HEK293 (cell line): ENCODE data around the gene CTDNEP1.

ENCODE experiments used
- HOXA7 ChIP-seq: sonication (generic); formaldehyde crosslinking; IDR thresholded peaks from 2 replicates; pipeline ENCODE4 v1.8.1; 2022; ENCODE audit warnings: missing genetic modification reagents, borderline replicate concordance
- KLF10 ChIP-seq: fragments of 450-650 bp; IDR thresholded peaks from 2 replicates; pipeline ENCODE4 v1.5.1; 2018; ENCODE audit warnings: missing biosample characterization, mild to moderate bottlenecking, missing genetic modification characterization
- SETDB1 ChIP-seq: IDR thresholded peaks from one replicate; pipeline ENCODE4 v1.6.1; 2017; ENCODE audit warnings: mild to moderate bottlenecking, low read length, moderate library complexity, mixed read lengths; ENCODE audit not compliant: insufficient read length
- YY1 ChIP-seq: fragments of 450-650 bp; formaldehyde crosslinking; IDR thresholded peaks from 2 replicates; pipeline ENCODE4 v1.5.1; 2018; ENCODE audit warnings: missing biosample characterization, missing genetic modification characterization
- ZFP37 ChIP-seq: fragments of 450-650 bp; formaldehyde crosslinking; IDR thresholded peaks from 2 replicates; pipeline ENCODE4 v1.5.1; 2016; ENCODE audit warnings: missing biosample characterization, missing genetic modification characterization
- ZNF114 ChIP-seq: fragments of 450-650 bp; formaldehyde crosslinking; IDR thresholded peaks from 2 replicates; pipeline ENCODE4 v1.5.0; 2017; ENCODE audit warnings: missing biosample characterization, missing genetic modification characterization
- ZNF121 ChIP-seq: fragments of 450-650 bp; formaldehyde crosslinking; IDR thresholded peaks from 2 replicates; pipeline ENCODE4 v1.5.1; 2016; ENCODE audit warnings: missing biosample characterization, missing genetic modification characterization
- ZNF133 ChIP-seq: fragments of 450-650 bp; formaldehyde crosslinking; IDR thresholded peaks from 2 replicates; pipeline ENCODE4 v1.5.1; 2016; ENCODE audit warnings: missing biosample characterization, missing genetic modification characterization
- ZNF146 ChIP-seq: fragments of 450-650 bp; formaldehyde crosslinking; IDR thresholded peaks from 2 replicates; pipeline ENCODE4 v1.5.1; 2016; ENCODE audit warnings: missing biosample characterization, missing genetic modification characterization
- ZNF184 ChIP-seq: fragments of 450-650 bp; IDR thresholded peaks from 2 replicates; pipeline ENCODE4 v1.5.1; 2018; ENCODE audit warnings: missing biosample characterization, mild to moderate bottlenecking, missing genetic modification characterization
- ZNF24 ChIP-seq: fragments of 450-650 bp; formaldehyde crosslinking; IDR thresholded peaks from 2 replicates; pipeline ENCODE4 v1.5.1; 2016; ENCODE audit warnings: missing biosample characterization, missing genetic modification characterization
- ZNF274 ChIP-seq, 2 experiments: fragments of 200-500 bp in 1 of 2; fragments of 450-650 bp in 1 of 2; sonication (Bioruptor generic) in 1 of 2; formaldehyde crosslinking in 1 of 2; IDR thresholded peaks; 2 replicates each; pipeline versions ENCODE4 v1.5.1 to v1.6.1; 2014 to 2016; ENCODE audit warnings: borderline replicate concordance in 1 of 2, inconsistent platforms in 1 of 2, low read length in 1 of 2, missing biosample characterization in 1 of 2, missing genetic modification characterization in 1 of 2
- ZNF791 ChIP-seq: fragments of 450-650 bp; formaldehyde crosslinking; IDR thresholded peaks from 2 replicates; pipeline ENCODE4 v1.5.1; 2016; ENCODE audit warnings: missing biosample characterization, missing genetic modification characterization
- TF ChIP-seq, protein P1 (sequence below): fragments of 450-650 bp; formaldehyde crosslinking; IDR thresholded peaks from 2 replicates; pipeline ENCODE4 v1.5.1; 2016; ENCODE audit warnings: missing biosample characterization, missing genetic modification characterization
- TF ChIP-seq, protein P2 (sequence below): fragments of 450-650 bp; formaldehyde crosslinking; IDR thresholded peaks from 2 replicates; pipeline ENCODE4 v1.5.0; 2017; ENCODE audit warnings: missing biosample characterization, missing genetic modification characterization, borderline replicate concordance
- TF ChIP-seq, protein P3 (sequence below): fragments of 450-650 bp; formaldehyde crosslinking; IDR thresholded peaks from 2 replicates; pipeline ENCODE4 v1.5.1; 2017; ENCODE audit warnings: missing biosample characterization, missing genetic modification characterization
- TF ChIP-seq, protein P4 (sequence below): fragments of 450-650 bp; formaldehyde crosslinking; IDR thresholded peaks from 2 replicates; pipeline ENCODE4 v1.5.1; 2017; ENCODE audit warnings: missing biosample characterization, missing genetic modification characterization
- TF ChIP-seq, protein P5 (sequence below): fragments of 450-650 bp; formaldehyde crosslinking; IDR thresholded peaks from 2 replicates; pipeline ENCODE4 v1.5.1; 2016; ENCODE audit warnings: missing biosample characterization, missing genetic modification characterization, low read depth
- TF ChIP-seq, protein P6 (sequence below): fragments of 450-650 bp; formaldehyde crosslinking; IDR thresholded peaks from 2 replicates; pipeline ENCODE4 v1.5.1; 2016; ENCODE audit warnings: missing biosample characterization, missing genetic modification characterization, borderline replicate concordance
- TF ChIP-seq, protein P7 (sequence below): fragments of 450-650 bp; formaldehyde crosslinking; IDR thresholded peaks from 2 replicates; pipeline ENCODE4 v1.5.1; 2016; ENCODE audit warnings: missing biosample characterization, missing genetic modification characterization

CTDNEP1 gene

DNA sequence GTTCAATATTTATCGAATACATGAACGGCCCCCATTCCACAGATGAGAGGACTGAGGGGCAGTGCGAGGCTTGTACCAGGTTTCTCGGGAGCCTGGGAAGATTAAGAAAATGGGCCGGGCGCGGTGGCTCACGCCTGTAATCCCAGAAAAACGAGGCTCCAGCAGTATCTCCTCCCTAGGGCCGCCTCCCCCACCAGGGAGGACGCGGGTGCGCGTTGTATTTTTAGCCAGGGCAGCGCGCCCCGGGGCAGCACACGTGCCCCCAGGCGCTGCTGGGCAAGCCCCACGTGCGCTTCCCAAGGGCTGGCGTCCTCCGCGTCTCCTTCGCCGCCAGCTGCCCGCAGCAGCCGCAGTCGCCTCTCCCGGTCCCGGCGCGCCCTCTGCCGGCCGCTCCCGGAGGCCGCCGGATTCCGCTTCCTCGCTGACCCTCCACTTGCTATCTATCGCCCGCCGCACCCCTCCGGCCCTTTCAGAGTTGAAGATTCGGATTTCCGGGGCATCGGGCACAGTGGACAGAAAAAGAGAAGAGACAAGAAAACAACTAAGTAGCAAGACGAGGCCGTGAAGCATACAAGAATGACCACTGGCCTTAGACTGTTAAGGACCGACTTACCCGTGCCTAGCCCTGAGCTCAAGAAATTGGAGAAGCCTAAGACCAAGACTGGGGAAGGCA lies 44.8 kb upstream of the CTDNEP1 start (continued):
- TF ChIP-seq, protein P1, sequence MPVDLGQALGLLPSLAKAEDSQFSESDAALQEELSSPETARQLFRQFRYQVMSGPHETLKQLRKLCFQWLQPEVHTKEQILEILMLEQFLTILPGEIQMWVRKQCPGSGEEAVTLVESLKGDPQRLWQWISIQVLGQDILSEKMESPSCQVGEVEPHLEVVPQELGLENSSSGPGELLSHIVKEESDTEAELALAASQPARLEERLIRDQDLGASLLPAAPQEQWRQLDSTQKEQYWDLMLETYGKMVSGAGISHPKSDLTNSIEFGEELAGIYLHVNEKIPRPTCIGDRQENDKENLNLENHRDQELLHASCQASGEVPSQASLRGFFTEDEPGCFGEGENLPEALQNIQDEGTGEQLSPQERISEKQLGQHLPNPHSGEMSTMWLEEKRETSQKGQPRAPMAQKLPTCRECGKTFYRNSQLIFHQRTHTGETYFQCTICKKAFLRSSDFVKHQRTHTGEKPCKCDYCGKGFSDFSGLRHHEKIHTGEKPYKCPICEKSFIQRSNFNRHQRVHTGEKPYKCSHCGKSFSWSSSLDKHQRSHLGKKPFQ = no peak
- TF ChIP-seq ZFP37 (tag by site-specific recombination) = 0 out of 2 replicates have a peak, but pooled peaks have one; percentile 33
- TF ChIP-seq ZNF184 = 0 out of 2 replicates have a peak, but pooled peaks have one; percentile 33
- TF ChIP-seq YY1 = peak; percentile 38; the same call in 1 of the 2 replicates
- TF ChIP-seq, protein P2, sequence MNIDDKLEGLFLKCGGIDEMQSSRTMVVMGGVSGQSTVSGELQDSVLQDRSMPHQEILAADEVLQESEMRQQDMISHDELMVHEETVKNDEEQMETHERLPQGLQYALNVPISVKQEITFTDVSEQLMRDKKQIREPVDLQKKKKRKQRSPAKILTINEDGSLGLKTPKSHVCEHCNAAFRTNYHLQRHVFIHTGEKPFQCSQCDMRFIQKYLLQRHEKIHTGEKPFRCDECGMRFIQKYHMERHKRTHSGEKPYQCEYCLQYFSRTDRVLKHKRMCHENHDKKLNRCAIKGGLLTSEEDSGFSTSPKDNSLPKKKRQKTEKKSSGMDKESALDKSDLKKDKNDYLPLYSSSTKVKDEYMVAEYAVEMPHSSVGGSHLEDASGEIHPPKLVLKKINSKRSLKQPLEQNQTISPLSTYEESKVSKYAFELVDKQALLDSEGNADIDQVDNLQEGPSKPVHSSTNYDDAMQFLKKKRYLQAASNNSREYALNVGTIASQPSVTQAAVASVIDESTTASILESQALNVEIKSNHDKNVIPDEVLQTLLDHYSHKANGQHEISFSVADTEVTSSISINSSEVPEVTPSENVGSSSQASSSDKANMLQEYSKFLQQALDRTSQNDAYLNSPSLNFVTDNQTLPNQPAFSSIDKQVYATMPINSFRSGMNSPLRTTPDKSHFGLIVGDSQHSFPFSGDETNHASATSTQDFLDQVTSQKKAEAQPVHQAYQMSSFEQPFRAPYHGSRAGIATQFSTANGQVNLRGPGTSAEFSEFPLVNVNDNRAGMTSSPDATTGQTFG (tag by site-specific recombination) = no peak
- TF ChIP-seq KLF10 (tag by site-specific recombination) = peak; percentile 76
- TF ChIP-seq, protein P3, sequence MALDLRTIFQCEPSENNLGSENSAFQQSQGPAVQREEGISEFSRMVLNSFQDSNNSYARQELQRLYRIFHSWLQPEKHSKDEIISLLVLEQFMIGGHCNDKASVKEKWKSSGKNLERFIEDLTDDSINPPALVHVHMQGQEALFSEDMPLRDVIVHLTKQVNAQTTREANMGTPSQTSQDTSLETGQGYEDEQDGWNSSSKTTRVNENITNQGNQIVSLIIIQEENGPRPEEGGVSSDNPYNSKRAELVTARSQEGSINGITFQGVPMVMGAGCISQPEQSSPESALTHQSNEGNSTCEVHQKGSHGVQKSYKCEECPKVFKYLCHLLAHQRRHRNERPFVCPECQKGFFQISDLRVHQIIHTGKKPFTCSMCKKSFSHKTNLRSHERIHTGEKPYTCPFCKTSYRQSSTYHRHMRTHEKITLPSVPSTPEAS (tag by site-specific recombination) = no peak
- TF ChIP-seq, protein P4, sequence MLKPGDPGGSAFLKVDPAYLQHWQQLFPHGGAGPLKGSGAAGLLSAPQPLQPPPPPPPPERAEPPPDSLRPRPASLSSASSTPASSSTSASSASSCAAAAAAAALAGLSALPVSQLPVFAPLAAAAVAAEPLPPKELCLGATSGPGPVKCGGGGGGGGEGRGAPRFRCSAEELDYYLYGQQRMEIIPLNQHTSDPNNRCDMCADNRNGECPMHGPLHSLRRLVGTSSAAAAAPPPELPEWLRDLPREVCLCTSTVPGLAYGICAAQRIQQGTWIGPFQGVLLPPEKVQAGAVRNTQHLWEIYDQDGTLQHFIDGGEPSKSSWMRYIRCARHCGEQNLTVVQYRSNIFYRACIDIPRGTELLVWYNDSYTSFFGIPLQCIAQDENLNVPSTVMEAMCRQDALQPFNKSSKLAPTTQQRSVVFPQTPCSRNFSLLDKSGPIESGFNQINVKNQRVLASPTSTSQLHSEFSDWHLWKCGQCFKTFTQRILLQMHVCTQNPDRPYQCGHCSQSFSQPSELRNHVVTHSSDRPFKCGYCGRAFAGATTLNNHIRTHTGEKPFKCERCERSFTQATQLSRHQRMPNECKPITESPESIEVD (tag by site-specific recombination) = no peak
- no peak for TF ChIP-seq HOXA7 (CRISPR knock-in tag)
- no peak for TF ChIP-seq ZNF146 (tag by site-specific recombination)
- no peak for TF ChIP-seq ZNF133
- TF ChIP-seq ZNF24 (tag by site-specific recombination) = no peak
- no peak for TF ChIP-seq ZNF274 (IDR thresholded peaks at IDR 0.05; ENCODE audit: low read length)
- no peak for TF ChIP-seq ZNF274 (tag by site-specific recombination; IDR thresholded peaks at IDR 0.05; ENCODE audit: borderline replicate concordance)
- TF ChIP-seq, protein P5, sequence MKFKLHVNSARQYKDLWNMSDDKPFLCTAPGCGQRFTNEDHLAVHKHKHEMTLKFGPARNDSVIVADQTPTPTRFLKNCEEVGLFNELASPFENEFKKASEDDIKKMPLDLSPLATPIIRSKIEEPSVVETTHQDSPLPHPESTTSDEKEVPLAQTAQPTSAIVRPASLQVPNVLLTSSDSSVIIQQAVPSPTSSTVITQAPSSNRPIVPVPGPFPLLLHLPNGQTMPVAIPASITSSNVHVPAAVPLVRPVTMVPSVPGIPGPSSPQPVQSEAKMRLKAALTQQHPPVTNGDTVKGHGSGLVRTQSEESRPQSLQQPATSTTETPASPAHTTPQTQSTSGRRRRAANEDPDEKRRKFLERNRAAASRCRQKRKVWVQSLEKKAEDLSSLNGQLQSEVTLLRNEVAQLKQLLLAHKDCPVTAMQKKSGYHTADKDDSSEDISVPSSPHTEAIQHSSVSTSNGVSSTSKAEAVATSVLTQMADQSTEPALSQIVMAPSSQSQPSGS (tag by site-specific recombination) = no peak
- no peak for TF ChIP-seq ZNF791
- TF ChIP-seq, protein P6, sequence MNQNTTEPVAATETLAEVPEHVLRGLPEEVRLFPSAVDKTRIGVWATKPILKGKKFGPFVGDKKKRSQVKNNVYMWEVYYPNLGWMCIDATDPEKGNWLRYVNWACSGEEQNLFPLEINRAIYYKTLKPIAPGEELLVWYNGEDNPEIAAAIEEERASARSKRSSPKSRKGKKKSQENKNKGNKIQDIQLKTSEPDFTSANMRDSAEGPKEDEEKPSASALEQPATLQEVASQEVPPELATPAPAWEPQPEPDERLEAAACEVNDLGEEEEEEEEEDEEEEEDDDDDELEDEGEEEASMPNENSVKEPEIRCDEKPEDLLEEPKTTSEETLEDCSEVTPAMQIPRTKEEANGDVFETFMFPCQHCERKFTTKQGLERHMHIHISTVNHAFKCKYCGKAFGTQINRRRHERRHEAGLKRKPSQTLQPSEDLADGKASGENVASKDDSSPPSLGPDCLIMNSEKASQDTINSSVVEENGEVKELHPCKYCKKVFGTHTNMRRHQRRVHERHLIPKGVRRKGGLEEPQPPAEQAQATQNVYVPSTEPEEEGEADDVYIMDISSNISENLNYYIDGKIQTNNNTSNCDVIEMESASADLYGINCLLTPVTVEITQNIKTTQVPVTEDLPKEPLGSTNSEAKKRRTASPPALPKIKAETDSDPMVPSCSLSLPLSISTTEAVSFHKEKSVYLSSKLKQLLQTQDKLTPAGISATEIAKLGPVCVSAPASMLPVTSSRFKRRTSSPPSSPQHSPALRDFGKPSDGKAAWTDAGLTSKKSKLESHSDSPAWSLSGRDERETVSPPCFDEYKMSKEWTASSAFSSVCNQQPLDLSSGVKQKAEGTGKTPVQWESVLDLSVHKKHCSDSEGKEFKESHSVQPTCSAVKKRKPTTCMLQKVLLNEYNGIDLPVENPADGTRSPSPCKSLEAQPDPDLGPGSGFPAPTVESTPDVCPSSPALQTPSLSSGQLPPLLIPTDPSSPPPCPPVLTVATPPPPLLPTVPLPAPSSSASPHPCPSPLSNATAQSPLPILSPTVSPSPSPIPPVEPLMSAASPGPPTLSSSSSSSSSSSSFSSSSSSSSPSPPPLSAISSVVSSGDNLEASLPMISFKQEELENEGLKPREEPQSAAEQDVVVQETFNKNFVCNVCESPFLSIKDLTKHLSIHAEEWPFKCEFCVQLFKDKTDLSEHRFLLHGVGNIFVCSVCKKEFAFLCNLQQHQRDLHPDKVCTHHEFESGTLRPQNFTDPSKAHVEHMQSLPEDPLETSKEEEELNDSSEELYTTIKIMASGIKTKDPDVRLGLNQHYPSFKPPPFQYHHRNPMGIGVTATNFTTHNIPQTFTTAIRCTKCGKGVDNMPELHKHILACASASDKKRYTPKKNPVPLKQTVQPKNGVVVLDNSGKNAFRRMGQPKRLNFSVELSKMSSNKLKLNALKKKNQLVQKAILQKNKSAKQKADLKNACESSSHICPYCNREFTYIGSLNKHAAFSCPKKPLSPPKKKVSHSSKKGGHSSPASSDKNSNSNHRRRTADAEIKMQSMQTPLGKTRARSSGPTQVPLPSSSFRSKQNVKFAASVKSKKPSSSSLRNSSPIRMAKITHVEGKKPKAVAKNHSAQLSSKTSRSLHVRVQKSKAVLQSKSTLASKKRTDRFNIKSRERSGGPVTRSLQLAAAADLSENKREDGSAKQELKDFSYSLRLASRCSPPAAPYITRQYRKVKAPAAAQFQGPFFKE (tag by site-specific recombination) = no peak
- peak; percentile 45; the same call in 1 of the 2 replicates for TF ChIP-seq ZNF121 (tag by site-specific recombination)
- TF ChIP-seq ZNF114 (tag by site-specific recombination) = no peak
- TF ChIP-seq, protein P7, sequence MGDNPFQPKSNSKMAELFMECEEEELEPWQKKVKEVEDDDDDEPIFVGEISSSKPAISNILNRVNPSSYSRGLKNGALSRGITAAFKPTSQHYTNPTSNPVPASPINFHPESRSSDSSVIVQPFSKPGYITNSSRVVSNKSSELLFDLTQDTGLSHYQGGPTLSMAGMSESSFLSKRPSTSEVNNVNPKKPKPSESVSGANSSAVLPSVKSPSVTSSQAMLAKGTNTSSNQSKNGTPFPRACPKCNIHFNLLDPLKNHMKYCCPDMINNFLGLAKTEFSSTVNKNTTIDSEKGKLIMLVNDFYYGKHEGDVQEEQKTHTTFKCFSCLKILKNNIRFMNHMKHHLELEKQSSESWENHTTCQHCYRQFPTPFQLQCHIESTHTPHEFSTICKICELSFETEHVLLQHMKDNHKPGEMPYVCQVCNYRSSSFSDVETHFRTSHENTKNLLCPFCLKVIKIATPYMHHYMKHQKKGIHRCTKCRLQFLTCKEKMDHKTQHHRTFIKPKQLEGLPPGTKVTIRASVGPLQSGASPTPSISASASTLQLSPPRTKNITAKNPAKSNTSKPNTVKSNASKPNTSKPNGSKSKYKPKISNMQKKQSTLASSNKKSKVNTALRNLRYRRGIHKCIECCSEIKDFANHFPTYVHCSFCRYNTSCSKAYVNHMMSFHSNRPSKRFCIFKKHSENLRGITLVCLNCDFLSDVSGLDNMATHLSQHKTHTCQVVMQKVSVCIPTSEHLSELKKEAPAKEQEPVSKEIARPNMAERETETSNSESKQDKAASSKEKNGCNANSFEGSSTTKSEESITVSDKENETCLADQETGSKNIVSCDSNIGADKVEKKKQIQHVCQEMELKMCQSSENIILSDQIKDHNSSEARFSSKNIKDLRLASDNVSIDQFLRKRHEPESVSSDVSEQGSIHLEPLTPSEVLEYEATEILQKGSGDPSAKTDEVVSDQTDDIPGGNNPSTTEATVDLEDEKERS = no peak
- TF ChIP-seq SETDB1 = no peak
